Central memory CD8-positive, alpha-beta T cell (primary cell): Measurements from ENCODE around the gene SLC12A8.

Experiments used
- ATAC-seq: fragments of 150-1000 bp; cut with Tn5 transposase; replicated peaks from 2 replicates; pipeline ENCODE4 v1.10.0; 2022; ENCODE audit warnings: mild to moderate bottlenecking, moderate FRiP score, moderate number of reproducible peaks; ENCODE audit not compliant: poor library complexity, severe bottlenecking; ENCODE audit errors: extremely low read depth
- DNase-seq, 2 donors: peaks; one replicate each; pipeline ENCODE4 v3.0.0; 2021; ENCODE audit warnings: low spot score in 2 of 2
- H3K27ac Mint-ChIP-seq: one replicate; pipeline ENCODE4 v1.8.0; 2022; ENCODE audit warnings: low read depth, mild to moderate bottlenecking, moderate library complexity, mixed read lengths
- H3K27me3 Mint-ChIP-seq: one replicate; pipeline ENCODE4 v1.8.0; 2022; ENCODE audit warnings: mixed read lengths
- H3K36me3 Mint-ChIP-seq: one replicate; pipeline ENCODE4 v1.8.0; 2022; ENCODE audit warnings: mild to moderate bottlenecking, moderate library complexity, mixed read lengths; ENCODE audit not compliant: insufficient read depth
- H3K4me1 Mint-ChIP-seq: one replicate; pipeline ENCODE4 v1.8.0; 2022; ENCODE audit warnings: mixed read lengths
- H3K4me3 Mint-ChIP-seq: one replicate; pipeline ENCODE4 v1.8.0; 2022; ENCODE audit warnings: mild to moderate bottlenecking, moderate library complexity, mixed read lengths
- H3K9me3 Mint-ChIP-seq: one replicate; pipeline ENCODE4 v1.8.0; 2022; ENCODE audit warnings: mixed read lengths

SLC12A8 gene

DNA sequence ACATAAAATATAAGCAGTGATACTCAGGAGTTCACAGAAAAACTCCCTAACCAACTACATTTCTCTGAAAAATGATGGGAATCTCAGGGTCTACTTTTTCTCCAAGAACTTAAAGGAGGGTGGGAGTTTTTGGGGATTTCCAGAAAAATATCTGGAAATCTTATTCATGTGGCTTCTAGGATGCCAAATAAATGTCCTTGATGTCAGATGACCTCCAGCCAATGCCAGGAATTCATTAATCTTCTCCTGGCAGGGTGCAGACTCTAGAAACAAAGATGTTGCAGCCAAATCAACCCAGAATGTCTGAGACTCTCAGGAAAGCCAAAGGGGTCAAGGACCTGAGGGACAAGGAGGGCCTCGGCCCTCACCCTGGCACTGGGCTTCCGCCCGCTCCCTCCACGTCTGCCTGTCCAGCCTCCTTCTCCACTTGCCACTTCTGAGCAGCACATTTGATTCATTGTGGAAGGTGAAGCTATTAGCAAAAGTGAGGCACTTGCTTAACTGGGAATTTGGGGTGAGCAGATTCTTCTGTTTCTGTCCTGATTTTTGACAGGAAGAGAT, 94.8 kb downstream of the SLC12A8 start:
- Mint-ChIP-seq H3K27me3 (no peaks in the 10 kb centered on the region), H3K36me3 (no peaks in the 10 kb centered on the region), H3K4me3 (no peak overlapping the region), H3K9me3 (no peaks in the 10 kb centered on the region), H3K27ac (peak overlapping the region; percentile 86), H3K4me1 (peaks cover 62% of the 10 kb centered on the region)
- DNase-seq (no peak), ATAC-seq (no peak)

DNA sequence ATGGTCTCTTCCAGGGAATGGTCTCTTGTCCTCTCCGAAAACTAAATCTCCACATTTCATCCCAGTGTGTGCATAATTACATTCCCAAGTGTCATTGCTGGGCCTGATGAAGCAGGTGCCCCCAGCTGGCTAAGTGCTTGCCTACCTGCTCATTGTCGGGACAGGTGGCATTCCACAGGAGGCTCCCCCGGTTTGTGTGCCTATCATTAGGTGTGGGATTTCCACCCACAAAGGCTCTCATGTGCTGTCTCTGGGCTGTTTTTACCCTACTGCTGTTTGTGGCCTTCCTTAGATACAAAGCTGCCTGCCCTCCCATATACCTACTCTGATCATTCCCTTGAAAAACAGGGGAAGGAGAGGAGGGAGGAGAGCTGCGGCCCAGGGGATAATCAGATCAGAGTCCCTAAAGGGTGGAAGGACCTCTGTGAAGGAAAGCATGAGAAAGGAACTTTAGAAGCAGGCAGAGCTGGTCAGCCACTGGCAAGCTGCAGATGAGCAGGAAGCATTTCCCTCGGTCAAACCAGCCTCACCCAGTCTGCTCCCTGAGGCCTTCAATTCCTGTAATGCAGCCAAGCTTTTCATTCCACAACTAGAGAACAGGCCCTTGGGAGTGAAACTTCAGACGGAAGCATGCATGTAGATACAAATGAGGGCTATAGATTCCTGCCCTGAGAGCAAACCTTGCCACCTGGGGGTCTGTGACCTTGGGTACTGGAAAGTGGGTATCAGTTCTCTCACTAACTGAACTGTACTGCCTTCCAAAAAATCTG, 96.1 kb downstream of the SLC12A8 start:
- H3K4me3 Mint-ChIP-seq: no peak overlapping the region
- H3K9me3 Mint-ChIP-seq: no peaks in the 10 kb centered on the region
- no peaks in the 10 kb centered on the region for H3K36me3 Mint-ChIP-seq
- peaks cover 51% of the 10 kb centered on the region for H3K4me1 Mint-ChIP-seq
- DNase-seq: no peak
- H3K27me3 Mint-ChIP-seq: no peaks in the 10 kb centered on the region
- ATAC-seq: no peak
- no peak overlapping the region for H3K27ac Mint-ChIP-seq

DNA sequence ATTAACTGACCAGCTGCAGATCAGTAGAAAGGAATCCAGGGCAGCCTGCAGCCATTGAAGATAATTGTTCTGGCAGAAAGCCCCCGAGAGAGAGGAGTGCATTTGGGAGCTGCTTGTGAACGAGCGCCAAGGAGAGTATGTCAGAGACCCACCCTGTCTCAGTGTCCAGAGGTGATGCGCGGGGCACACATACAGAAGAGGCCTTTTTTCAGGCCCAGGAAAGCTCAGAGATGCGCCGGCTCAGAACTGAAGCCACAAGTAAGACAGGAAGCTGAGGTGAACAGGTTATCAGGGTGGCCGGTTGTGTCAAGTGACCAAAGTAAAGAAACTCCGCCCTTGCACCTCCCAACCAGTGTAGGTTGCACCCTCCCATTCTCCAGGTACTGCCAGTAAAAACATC, 96.9 kb downstream of the SLC12A8 start:
- peaks cover 48% of the 10 kb centered on the region for H3K4me1 Mint-ChIP-seq
- H3K27ac Mint-ChIP-seq: peak overlapping the region; percentile 76
- H3K4me3 Mint-ChIP-seq: no peak overlapping the region
- no peak for ATAC-seq
- no peak for DNase-seq
- H3K27me3 Mint-ChIP-seq: no peaks in the 10 kb centered on the region
- H3K36me3 Mint-ChIP-seq: no peaks in the 10 kb centered on the region
- no peaks in the 10 kb centered on the region for H3K9me3 Mint-ChIP-seq

DNA sequence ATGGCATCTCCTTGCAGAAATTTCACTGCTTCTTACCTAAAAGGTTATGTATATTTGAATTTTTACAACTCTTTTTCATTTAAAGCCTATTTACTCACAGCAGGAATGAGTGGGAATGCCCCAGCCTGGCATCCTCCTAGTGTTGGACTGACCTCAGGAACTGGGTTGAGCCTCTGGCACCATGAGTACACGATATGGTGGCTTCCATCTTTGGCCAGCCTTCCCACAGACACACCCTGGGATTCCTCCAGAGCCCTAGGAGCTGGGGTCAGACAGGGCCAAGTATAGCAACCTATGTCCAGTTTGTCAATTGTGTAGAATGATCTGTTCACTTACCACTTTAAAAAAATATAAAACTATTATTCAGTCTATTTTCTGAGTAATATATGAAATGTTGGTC, 99.6 kb downstream of the SLC12A8 start:
- H3K27me3 Mint-ChIP-seq: no peaks in the 10 kb centered on the region
- ATAC-seq: no peak
- no peaks in the 10 kb centered on the region for H3K9me3 Mint-ChIP-seq
- peaks cover 28% of the 10 kb centered on the region for H3K4me1 Mint-ChIP-seq
- H3K4me3 Mint-ChIP-seq: no peak overlapping the region
- H3K36me3 Mint-ChIP-seq: no peaks in the 10 kb centered on the region
- H3K27ac Mint-ChIP-seq: no peak overlapping the region
- DNase-seq: no peak

DNA sequence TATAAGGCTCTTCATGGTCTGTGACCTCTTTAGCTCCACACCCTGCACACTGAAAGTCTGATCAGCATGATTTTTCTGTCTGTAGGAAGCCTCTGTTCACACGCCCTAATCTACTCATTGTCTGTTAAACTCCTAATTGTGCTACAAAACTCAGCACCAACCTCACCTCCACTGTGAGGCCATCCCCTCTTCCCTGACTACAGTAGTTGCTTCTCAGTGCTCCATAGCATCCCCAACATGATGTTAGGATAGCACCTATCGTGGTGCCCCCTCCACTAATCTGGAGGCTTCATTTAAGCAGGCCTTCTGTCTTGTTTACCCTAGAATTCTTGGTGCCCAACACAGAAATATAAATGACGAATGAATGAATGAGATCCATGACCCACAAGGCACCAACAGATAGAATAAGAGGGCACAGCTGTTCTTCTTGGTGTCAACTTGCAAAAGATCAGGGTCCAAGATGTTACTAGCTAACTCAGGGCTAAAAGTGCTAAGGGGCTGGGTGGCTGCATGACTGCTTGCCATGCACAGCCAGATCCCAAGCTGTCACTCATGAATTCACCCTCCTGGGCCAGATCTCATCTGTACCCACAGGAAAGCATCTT, 101.6 kb downstream of the SLC12A8 start:
- no peak for DNase-seq
- Mint-ChIP-seq H3K4me1 (peaks cover 19% of the 10 kb centered on the region), H3K27ac (peak overlapping the region; percentile 3), H3K9me3 (no peaks in the 10 kb centered on the region), H3K4me3 (no peak overlapping the region), H3K27me3 (no peaks in the 10 kb centered on the region), H3K36me3 (no peaks in the 10 kb centered on the region)
- no peak for ATAC-seq

DNA sequence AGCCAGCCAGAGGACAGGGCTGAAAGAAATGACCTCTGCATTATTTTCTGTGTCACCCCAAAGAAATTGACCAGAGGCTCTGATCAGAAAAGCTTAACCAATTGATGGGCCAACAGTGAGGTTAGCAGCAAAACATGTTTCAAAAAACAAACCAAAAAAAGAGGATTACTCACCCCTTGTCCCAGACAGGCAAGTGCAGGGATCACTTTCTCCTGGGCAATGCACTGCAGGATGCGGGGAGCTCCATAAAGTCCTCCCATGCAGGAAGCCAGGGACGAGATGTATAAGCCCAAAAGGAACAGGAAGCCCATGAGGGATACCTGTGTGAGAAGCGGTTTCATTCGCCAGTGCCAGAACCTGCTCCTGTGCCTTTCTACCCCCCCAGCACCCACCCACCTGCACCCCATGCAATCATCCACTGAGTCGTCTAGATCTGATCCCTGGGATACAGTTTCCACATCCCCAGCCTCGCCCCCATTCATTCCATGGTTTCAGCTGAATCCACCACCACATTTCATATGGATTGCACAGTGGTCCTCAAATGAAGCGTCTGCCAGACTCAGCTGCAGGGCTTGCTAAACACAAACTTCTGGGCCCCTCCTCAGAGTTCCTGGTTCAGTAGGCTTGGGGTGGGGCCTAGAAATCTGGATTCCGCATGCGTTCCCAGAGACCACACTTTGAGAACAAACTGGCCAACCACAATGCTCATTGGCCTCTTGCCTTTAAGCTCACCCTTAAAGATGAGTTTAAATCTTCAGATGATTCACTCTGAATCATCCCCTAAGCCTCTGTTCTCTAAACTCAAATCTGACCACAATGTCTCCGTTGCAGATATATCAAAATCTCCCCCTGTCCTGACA, 102.3 kb downstream of the SLC12A8 start:
- peaks cover 2% of the 10 kb centered on the region for H3K9me3 Mint-ChIP-seq
- no peak for ATAC-seq
- H3K4me1 Mint-ChIP-seq: peaks cover 12% of the 10 kb centered on the region
- peak overlapping the region; percentile 3 for H3K27ac Mint-ChIP-seq
- H3K27me3 Mint-ChIP-seq: no peaks in the 10 kb centered on the region
- H3K4me3 Mint-ChIP-seq: no peak overlapping the region
- no peaks in the 10 kb centered on the region for H3K36me3 Mint-ChIP-seq
- DNase-seq: no peak

DNA sequence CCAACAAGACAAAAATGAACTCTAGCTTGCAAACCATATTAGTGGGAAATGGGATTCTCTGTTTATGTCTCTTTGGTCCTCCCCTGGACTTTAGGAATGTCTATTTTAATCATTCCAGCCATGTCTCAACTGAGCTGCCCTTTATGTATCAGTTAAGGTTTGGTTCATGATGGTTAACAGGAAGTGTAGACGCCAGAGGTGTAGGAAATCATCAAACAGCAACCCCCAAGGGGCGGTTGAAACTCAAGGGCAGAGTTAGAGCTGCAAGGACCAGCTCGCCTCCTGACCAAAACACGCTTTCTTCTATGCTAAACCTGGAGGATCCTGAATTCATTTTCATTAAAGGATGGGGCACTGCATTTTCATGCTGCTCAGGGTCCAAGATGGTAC, 103.0 kb downstream of the SLC12A8 start:
- ATAC-seq (no peak), DNase-seq (no peak)
- Mint-ChIP-seq H3K9me3 (peaks cover 5% of the 10 kb centered on the region), H3K4me1 (peaks cover 7% of the 10 kb centered on the region), H3K27me3 (no peaks in the 10 kb centered on the region), H3K4me3 (no peak overlapping the region), H3K27ac (no peak overlapping the region), H3K36me3 (no peaks in the 10 kb centered on the region)

DNA sequence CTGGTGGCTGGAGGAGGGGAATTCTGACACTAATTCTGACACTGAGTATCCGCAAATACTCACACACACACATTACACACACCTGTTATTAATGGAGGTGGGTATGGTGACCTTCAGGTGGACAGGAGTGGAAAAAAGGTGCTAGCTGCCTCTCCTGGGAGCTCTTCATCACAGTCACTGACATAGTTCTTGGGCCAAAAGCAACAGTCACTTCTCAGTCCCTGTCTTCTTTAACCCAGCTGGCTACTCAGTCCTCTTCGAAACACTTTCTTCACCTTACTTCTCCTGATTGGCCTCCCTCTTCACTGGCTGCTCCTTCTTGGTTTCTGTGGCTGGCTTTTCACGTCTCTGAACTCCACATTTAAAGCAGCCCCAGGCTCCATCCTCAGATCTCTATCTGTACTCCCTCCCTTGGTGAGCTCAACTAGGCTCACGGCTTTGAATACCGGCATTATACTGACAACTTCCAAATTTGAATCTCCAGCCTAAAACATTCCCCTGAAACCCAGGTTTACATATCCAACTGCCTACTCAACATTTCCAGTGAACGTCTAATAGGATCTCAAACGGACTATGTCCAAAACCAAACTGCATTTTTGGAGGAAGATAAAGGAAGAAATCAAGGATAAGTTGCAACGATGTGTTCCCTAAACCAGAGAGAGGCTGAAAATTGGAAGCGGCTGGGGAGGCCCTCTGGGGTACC, 103.6 kb downstream of the SLC12A8 start:
- Mint-ChIP-seq H3K36me3 (no peaks in the 10 kb centered on the region), H3K4me1 (peaks cover 7% of the 10 kb centered on the region), H3K27ac (no peak overlapping the region), H3K27me3 (no peaks in the 10 kb centered on the region), H3K4me3 (no peak overlapping the region), H3K9me3 (peaks cover 5% of the 10 kb centered on the region)
- ATAC-seq: no peak
- DNase-seq: no peak

DNA sequence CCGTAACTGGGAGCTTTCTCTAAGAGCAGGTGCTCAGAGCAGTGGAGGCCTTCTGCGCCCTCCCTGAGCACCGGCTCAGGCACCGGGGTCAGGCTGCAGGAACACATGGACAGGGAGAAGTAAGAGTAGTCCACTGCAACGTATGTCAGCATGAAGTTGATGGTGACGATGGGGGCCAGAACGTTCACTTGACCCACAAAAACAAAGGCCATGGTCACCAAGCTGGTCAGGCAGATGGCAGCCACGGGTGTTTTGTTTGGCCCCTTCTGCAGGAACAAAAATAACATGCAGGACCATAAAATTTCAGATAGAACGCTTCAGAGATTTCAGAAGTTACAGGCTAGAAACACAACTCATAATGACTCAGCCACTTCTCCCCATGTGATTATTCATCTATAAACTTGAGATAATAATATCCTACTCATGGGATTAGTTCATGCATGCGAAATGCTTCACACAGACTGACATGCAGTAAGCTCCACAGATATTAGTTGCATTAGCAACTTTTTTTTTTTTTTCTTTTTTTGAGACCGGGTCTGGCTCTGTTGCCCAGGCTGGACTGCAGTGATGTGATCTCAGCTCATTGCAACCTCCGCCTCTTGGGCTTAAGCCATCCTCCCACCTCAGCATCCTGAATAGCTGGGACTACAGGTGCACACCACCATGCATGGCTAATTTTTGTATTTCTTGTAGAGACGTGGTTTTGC, 104.5 kb downstream of the SLC12A8 start:
- DNase-seq: no peak
- H3K4me3 Mint-ChIP-seq: no peak overlapping the region
- ATAC-seq: no peak
- no peaks in the 10 kb centered on the region for H3K36me3 Mint-ChIP-seq
- H3K9me3 Mint-ChIP-seq: peaks cover 5% of the 10 kb centered on the region
- no peaks in the 10 kb centered on the region for H3K27me3 Mint-ChIP-seq
- peaks cover 7% of the 10 kb centered on the region for H3K4me1 Mint-ChIP-seq
- H3K27ac Mint-ChIP-seq: no peak overlapping the region

DNA sequence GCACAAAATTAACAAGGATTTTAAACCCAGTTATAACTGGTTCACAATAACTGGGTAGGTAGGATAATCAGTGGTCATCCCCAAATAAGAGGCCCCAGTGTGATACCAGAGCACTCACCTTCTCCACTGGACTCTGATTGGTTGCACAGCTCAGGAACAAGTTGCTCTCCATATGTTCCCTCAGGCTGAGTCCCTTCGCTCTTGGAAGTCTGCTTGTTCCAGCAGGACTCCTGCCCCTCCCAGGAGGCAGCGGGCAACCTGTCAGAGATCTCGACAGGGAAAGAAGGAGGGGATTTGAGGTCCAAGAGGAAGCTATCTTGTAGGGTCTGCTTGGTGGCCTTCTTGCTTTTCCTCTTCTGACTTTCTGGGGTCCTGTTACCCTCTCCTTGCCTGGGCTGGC, 105.2 kb downstream of the SLC12A8 start:
- ATAC-seq: no peak
- Mint-ChIP-seq H3K4me3 (no peak overlapping the region), H3K4me1 (peaks cover 7% of the 10 kb centered on the region)

DNA sequence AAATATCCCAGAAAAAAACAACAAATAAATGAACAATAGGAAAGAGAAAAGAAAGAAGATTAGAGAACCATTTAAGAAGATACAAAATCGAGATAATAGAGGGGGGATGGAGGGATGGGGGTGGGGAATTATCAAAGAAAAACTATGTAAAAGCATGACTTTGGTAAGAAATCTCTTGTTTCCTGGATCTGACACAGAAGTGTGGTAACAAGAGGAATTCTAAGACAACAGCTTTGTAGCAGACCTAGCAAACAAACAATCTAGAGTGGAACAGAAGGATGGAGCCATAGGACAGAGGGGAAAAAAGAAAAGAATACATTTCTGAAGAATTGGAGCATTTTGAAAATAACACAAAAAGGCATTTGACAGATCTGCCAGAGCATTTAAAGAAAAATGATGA, 107.4 kb downstream of the SLC12A8 start:
- DNase-seq: no peak
- no peak overlapping the region for H3K4me3 Mint-ChIP-seq
- H3K4me1 Mint-ChIP-seq: no peaks in the 10 kb centered on the region

More for the DNA sequence above, 105.2 kb downstream of the SLC12A8 start:
- H3K36me3 Mint-ChIP-seq: no peaks in the 10 kb centered on the region
- peaks cover 5% of the 10 kb centered on the region for H3K9me3 Mint-ChIP-seq
- peaks cover 6% of the 10 kb centered on the region for H3K27me3 Mint-ChIP-seq
- DNase-seq: no peak
- no peak overlapping the region for H3K27ac Mint-ChIP-seq

DNA sequence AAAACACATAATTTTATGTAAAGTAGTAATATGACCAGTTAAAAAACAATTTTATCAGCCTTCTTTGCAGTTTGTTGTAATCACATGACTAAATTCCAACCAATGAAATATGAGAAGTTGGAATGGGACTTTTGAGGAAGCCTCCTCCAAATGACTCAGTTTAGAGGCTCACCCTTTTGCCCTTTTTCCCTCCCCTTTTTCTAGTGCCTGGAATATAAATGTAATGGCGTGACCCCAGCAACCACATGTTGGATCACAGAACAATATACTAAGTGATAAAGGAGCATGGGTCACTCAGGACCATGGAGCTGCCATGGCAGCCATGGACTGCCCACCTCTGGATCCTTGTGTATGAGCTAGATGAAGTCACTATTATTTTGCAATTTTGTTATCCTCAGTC, 107.9 kb downstream of the SLC12A8 start:
- Mint-ChIP-seq H3K4me1 (no peaks in the 10 kb centered on the region), H3K36me3 (no peaks in the 10 kb centered on the region), H3K9me3 (peaks cover 11% of the 10 kb centered on the region), H3K27ac (no peak overlapping the region), H3K4me3 (no peak overlapping the region), H3K27me3 (peaks cover 14% of the 10 kb centered on the region)
- DNase-seq (no peak), ATAC-seq (no peak)

More for the DNA sequence above, 107.4 kb downstream of the SLC12A8 start:
- Mint-ChIP-seq H3K36me3 (no peaks in the 10 kb centered on the region), H3K9me3 (peaks cover 6% of the 10 kb centered on the region), H3K27ac (no peak overlapping the region), H3K27me3 (peaks cover 14% of the 10 kb centered on the region)
- ATAC-seq: no peak
